Ascending aorta (tissue), 2 donors: Measurements from ENCODE around the gene ARSK. TPM values are rescaled to one million over a fixed set of nuclear protein-coding genes. Genes with fewer than 3 reads are reported as not detected.
"Not testable (repeated sequence)": the region's sequence is repeated elsewhere in the genome, so short reads cannot be mapped to it uniquely, and the experiment has no call there.

ENCODE experiments used
- DNase-seq, 2 donors: peaks; one replicate each; pipeline ENCODE4 v3.0.0-alpha.2; 2019; ENCODE audit warnings: low spot score in 2 of 2
- H3K27ac ChIP-seq, 2 donors: fragments of 200-600 bp; sonication (generic); one replicate each; pipeline ENCODE4 v1.5.1; 2016 to 2017; ENCODE audit warnings: mild to moderate bottlenecking in 1 of 2
- H3K27me3 ChIP-seq: fragments of 200-600 bp; sonication (generic); one replicate; pipeline ENCODE4 v1.5.1; 2017
- H3K36me3 ChIP-seq, 2 donors: fragments of 200-600 bp; sonication (generic); one replicate each; pipeline ENCODE4 v1.5.1; 2016
- H3K4me1 ChIP-seq, 2 donors: fragments of 200-600 bp; sonication (generic); one replicate each; pipeline ENCODE4 v1.5.1; 2016 to 2017; ENCODE audit warnings: mild to moderate bottlenecking in 1 of 2
- H3K4me3 ChIP-seq, 2 donors: fragments of 200-600 bp; sonication (generic); one replicate each; pipeline ENCODE4 v1.5.1; 2016 to 2017; ENCODE audit warnings: mild to moderate bottlenecking in 1 of 2
- H3K9me3 ChIP-seq, 2 donors: fragments of 200-600 bp; sonication (generic); one replicate each; pipeline ENCODE4 v1.5.1; 2016
- intact Hi-C: fragments of 100-400 bp; cut with DNase I; formaldehyde crosslinking; loops from one replicate; pipeline ENCODE4 v1.15.1; 2023
- total RNA-seq: library from RNA; depleted of rRNA; stranded (reverse); fragments of >200 nt; gene quantifications from one replicate; pipeline ENCODE4 v1.1.0, GENCODE V29; 2016
- TF ChIP-seq, protein P1 (sequence below), 3 experiments: fragments of 200-600 bp in 2 of 3; fragments of 450-650 bp in 1 of 3; sonication (generic) in 2 of 3; IDR thresholded peaks; one replicate each; pipeline ENCODE4 v1.5.1; 2016 to 2019; ENCODE audit warnings: antibody characterized with exemption in 3 of 3, mild to moderate bottlenecking in 1 of 3, moderate library complexity in 1 of 3

Gene ARSK
- total RNA-seq, 1 donor from 2014 or later: 3.6 TPM

DNA sequence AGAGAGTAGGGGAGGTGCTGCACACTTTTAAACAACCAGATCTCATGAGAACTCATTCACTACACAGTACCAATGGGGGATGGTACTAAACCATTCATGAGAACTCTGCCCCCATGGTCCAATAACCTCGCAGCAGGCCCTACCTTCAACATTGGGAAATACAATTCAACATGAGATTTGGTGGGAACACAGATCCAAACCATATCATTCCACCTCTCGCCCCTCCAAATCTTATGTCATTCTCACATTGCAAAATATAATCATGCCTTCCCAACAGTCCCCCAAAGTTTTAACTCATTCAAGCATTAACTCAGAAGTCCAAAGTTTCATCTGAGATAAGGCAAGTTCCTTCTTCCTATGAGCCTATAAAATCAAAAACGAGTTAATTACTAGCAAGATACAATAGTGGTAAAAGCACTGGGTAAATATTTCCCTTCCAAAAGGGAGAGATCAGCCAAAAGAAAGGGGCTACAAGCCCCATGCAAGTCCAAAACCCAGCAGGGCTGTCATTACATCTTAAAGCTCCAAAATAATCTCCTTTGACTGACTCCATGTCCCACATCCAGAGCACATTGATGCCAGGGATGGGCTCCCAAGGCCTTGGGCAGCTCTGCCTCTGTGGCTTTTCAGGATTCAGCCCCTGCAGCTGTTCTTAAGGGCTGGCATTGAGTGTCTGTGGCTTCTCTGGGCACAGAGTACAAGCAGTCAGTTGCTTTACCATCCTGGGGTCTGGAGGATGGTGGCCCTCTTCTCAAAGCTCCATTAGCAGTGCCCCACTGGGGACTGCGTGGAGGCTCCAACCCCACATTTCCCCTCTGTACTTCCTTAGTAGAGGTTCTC, 73.3 kb downstream of the ARSK start:
- no peak for DNase-seq
- TF ChIP-seq, protein P1, sequence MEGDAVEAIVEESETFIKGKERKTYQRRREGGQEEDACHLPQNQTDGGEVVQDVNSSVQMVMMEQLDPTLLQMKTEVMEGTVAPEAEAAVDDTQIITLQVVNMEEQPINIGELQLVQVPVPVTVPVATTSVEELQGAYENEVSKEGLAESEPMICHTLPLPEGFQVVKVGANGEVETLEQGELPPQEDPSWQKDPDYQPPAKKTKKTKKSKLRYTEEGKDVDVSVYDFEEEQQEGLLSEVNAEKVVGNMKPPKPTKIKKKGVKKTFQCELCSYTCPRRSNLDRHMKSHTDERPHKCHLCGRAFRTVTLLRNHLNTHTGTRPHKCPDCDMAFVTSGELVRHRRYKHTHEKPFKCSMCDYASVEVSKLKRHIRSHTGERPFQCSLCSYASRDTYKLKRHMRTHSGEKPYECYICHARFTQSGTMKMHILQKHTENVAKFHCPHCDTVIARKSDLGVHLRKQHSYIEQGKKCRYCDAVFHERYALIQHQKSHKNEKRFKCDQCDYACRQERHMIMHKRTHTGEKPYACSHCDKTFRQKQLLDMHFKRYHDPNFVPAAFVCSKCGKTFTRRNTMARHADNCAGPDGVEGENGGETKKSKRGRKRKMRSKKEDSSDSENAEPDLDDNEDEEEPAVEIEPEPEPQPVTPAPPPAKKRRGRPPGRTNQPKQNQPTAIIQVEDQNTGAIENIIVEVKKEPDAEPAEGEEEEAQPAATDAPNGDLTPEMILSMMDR (IDR thresholded peaks at IDR 0.05): no peak
- Histone ChIP-seq H3K27me3 (no peaks in the 10 kb centered on the region), H3K4me1 (no peaks in the 10 kb centered on the region), H3K27ac (no peak overlapping the region), H3K36me3 (no peaks in the 10 kb centered on the region), H3K9me3 (no peaks in the 10 kb centered on the region), H3K4me3 (no peak overlapping the region)
- intact Hi-C loops: no loop called here

DNA sequence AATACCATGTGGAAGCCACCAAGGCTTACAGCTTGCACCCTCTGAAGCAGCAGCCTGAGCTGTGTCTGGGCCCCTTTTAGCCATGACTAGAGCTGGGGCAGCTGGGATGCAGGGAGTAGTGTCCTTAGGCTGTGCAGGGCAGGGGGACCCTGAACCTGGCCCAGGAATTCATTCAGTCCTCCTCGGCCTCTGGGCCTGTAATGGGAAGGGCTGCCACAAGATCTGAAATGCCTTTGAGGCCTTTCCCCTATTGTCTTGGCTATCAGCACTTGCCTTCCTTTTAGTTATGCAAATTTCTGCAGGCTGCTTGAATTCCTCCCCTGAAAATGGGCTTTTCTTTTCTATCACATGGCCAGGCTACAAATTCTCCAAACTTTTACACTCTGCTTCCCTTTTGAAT, 74.0 kb downstream of the ARSK start:
- Histone ChIP-seq H3K27me3 (no peaks in the 10 kb centered on the region), H3K9me3 (no peaks in the 10 kb centered on the region), H3K27ac (no peak overlapping the region), H3K4me3 (no peak overlapping the region), H3K4me1 (no peaks in the 10 kb centered on the region), H3K36me3 (no peaks in the 10 kb centered on the region)
- no peak for DNase-seq
- TF ChIP-seq, protein P1 (IDR thresholded peaks at IDR 0.05): no peak
- intact Hi-C loops: no loop called here

DNA sequence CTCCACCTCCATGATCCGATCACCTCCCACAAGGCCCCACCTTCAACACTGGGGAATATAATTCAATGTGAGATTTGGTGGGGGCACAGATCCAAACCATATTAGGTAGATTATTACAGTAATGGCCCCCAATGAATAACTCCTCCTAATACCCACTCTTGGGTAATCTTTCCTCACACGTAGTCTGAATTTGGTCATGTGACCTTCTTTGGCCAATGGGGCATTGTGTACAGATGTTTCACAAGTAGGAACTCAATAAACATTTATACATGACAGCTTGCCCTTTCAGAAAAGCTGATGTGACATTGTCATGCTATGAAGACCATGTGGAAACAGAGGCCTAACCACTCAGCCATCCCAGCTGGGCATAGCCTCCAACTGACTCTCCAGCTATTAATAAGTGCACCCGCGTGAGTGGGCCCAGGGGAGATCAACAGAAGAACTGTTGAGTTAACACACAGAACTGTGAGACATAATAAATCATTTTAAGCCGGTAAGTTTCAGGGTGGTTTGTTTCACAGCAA, 75.6 kb downstream of the ARSK start:
- Histone ChIP-seq H3K9me3 (no peaks in the 10 kb centered on the region), H3K36me3 (no peaks in the 10 kb centered on the region), H3K27ac (no peak overlapping the region), H3K4me3 (no peak overlapping the region), H3K4me1 (no peaks in the 10 kb centered on the region), H3K27me3 (no peaks in the 10 kb centered on the region)
- intact Hi-C loops: no loop called here
- TF ChIP-seq, protein P1 (IDR thresholded peaks at IDR 0.05): no peak
- no peak for DNase-seq

DNA sequence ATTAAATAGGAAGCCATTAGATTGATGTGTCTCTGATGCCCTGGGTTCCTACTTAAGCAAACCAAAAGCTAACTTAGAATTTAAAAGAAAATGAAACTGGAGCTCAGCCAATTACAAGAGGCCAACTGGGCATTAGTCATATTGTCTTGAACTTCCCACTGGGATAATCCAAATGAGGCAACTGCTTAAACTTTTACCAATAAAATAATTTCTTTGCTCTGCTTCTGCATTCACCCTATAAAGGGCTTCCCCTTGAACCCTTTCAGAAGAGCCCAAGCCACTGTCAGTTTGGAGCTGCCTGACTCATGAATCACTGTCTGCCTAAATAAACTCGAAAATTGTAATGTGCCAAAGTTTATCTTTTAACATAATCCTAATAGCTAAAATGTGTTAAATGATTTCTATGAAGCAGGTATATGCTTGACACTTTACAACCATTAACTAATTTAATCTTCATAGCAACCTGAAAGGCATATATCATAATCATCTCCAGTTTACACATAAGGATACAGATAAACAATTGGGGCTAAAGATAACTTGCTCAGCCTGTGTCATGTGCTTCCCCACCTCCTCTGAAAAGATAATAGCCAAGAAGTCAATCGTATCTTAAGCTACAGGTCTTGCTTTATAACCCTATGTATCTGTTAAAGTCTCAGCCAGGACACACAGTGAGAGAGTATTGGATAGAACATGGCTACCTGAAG, 76.5 kb downstream of the ARSK start:
- TF ChIP-seq, protein P1 (IDR thresholded peaks at IDR 0.05): no peak
- intact Hi-C loops: no loop called here
- Histone ChIP-seq H3K27me3 (no peaks in the 10 kb centered on the region), H3K36me3 (no peaks in the 10 kb centered on the region), H3K9me3 (no peaks in the 10 kb centered on the region), H3K4me1 (no peaks in the 10 kb centered on the region), H3K27ac (no peak overlapping the region), H3K4me3 (no peak overlapping the region)
- no peak for DNase-seq

DNA sequence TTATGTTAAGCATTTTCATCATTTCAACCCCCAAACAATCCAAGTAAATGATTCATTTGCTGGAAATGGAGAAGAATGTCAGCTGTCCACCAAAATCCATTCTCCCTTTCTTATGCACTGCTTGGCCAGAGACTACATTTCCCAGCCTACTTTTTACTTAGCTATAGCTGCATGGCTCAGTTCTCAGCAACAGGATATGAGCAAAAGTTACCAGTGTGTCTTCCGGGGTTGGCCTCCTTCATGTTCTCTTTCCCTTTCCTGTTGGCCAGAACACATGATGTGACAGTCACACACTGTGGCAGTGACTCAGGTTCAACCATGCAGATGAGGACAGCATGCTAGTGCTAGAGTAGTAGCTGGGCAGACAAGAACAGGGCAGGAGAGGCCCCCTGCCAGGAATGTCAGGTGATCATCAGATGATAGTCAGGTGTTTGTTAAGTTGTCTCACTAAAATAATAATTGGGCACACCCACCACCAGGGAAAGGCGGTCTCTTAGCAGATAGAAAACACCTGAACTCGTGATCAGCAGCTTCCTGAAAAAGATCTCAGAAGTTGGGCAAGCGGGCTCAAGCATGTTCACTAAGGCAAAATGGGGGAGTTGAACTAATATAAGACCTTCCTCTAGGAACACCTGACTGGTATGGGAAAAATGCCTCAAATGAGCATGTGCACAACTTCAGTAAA, 77.2 kb downstream of the ARSK start:
- intact Hi-C loops: no loop called here
- Histone ChIP-seq H3K4me3 (no peak overlapping the region), H3K4me1 (no peaks in the 10 kb centered on the region), H3K9me3 (no peaks in the 10 kb centered on the region), H3K27ac (no peak overlapping the region), H3K36me3 (no peaks in the 10 kb centered on the region), H3K27me3 (no peaks in the 10 kb centered on the region)
- DNase-seq: peak; percentile 43 to 75
- TF ChIP-seq, protein P1 (IDR thresholded peaks at IDR 0.05): no peak

DNA sequence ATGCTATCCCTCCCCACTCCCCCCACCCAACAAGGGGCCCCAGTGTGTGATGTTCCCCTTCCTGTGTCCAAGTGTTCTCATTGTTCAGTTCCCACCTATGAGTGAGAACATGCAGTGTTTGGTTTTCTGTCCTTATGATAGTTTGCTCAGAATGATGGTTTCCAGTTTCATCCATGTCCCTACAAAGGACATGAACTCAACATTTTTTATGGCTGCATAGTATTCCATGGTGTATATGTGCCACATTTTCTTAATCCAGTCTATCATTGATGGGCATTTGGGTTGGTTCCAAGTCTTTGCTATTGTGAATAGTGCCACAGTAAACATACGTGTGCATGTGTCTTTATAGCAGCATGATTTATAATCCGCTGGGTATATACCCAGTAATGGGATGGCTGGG, 78.0 kb downstream of the ARSK start:
- H3K36me3 ChIP-seq, H3K27ac ChIP-seq, H3K27me3 ChIP-seq, intact Hi-C loops, H3K4me1 ChIP-seq, H3K9me3 ChIP-seq, DNase-seq, H3K4me3 ChIP-seq: not testable (repeated sequence)
